ENCODE results near the gene THBS2. TPM values are rescaled to one million over a fixed set of nuclear protein-coding genes. Genes with fewer than 3 reads are reported as not detected.

Gene THBS2
- total RNA-seq, 1 donor from 2014 or later = 135 TPM

- no peak overlapping the region for H3K27ac ChIP-seq (ENCODE audit: low read depth, low read length)
- H3K27me3 ChIP-seq (ENCODE audit: insufficient read depth, low read length) = no peaks in the 10 kb centered on the region
- no peaks in the 10 kb centered on the region for H3K79me2 ChIP-seq (ENCODE audit: insufficient read depth, low read length)
- no peak overlapping the region for H2AFZ ChIP-seq (ENCODE audit: low read depth, low read length)
- peaks cover 7% of the 10 kb centered on the region for H3K9me3 ChIP-seq (ENCODE audit: insufficient read depth, low read depth, low read length)
- peaks cover 11% of the 10 kb centered on the region for H4K20me1 ChIP-seq (ENCODE audit: insufficient read depth, low read length)
- peaks cover 5% of the 10 kb centered on the region for H3K4me1 ChIP-seq (ENCODE audit: insufficient read depth, low read length)
- H3K36me3 Mint-ChIP-seq (ENCODE audit: low read depth, unreplicated experiment) = peaks cover 56% of the 10 kb centered on the region
- FAIRE-seq = no peak
- H3K9me3 Mint-ChIP-seq (ENCODE audit: unreplicated experiment) = peaks cover 14% of the 10 kb centered on the region
- no peak for DNase-seq (ENCODE audit: low read depth)
- H3K4me2 ChIP-seq (ENCODE audit: low read length) = no peak overlapping the region
- TF ChIP-seq EZH2 (IDR thresholded peaks at IDR 0.05; ENCODE audit: insufficient read depth, low read length) = no peak
- no peak for TF ChIP-seq CTCF (IDR thresholded peaks at IDR 0.05; ENCODE audit: insufficient read depth, low read depth, low read length)
- peaks cover 2% of the 10 kb centered on the region for H3K4me1 Mint-ChIP-seq (ENCODE audit: low read depth, unreplicated experiment)
- no peak overlapping the region for H3K9ac ChIP-seq (ENCODE audit: low read length)
- peaks cover 20% of the 10 kb centered on the region for H3K36me3 ChIP-seq (ENCODE audit: insufficient read depth, low read length)
- H3K4me3 Mint-ChIP-seq (ENCODE audit: unreplicated experiment) = no peak overlapping the region
- no peak overlapping the region for H3K4me3 ChIP-seq (ENCODE audit: insufficient read depth, low read depth, low read length)
- no peaks in the 10 kb centered on the region for H3K27me3 Mint-ChIP-seq (ENCODE audit: low read depth, unreplicated experiment)
- H3K27ac Mint-ChIP-seq (ENCODE audit: unreplicated experiment) = no peak overlapping the region
Measured at GRCh38 chr6:169237496-169238134, 16.0 kb downstream of the THBS2 start.

GRCh38 chr6:169236988-169237387 is 16.7 kb downstream of the THBS2 start:
- no peak overlapping the region for H3K4me2 ChIP-seq (ENCODE audit: low read length)
- peaks cover 20% of the 10 kb centered on the region for H3K36me3 ChIP-seq (ENCODE audit: insufficient read depth, low read length)
- H3K9ac ChIP-seq (ENCODE audit: low read length) = no peak overlapping the region
- H3K36me3 Mint-ChIP-seq (ENCODE audit: low read depth, unreplicated experiment) = peaks cover 58% of the 10 kb centered on the region
- H3K27ac Mint-ChIP-seq (ENCODE audit: unreplicated experiment) = no peak overlapping the region
- H3K27ac ChIP-seq (ENCODE audit: low read depth, low read length) = no peak overlapping the region
- peaks cover 11% of the 10 kb centered on the region for H4K20me1 ChIP-seq (ENCODE audit: insufficient read depth, low read length)
- peaks cover 14% of the 10 kb centered on the region for H3K9me3 Mint-ChIP-seq (ENCODE audit: unreplicated experiment)
- no peaks in the 10 kb centered on the region for H3K27me3 ChIP-seq (ENCODE audit: insufficient read depth, low read length)
- peaks cover 7% of the 10 kb centered on the region for H3K9me3 ChIP-seq (ENCODE audit: insufficient read depth, low read depth, low read length)
- no peaks in the 10 kb centered on the region for H3K27me3 Mint-ChIP-seq (ENCODE audit: low read depth, unreplicated experiment)
- peaks cover 5% of the 10 kb centered on the region for H3K4me1 ChIP-seq (ENCODE audit: insufficient read depth, low read length)
- no peak overlapping the region for H3K4me3 ChIP-seq (ENCODE audit: insufficient read depth, low read depth, low read length)
- no peaks in the 10 kb centered on the region for H3K79me2 ChIP-seq (ENCODE audit: insufficient read depth, low read length)
- DNase-seq (ENCODE audit: low read depth) (no peak), FAIRE-seq (no peak)
- TF ChIP-seq EZH2 (IDR thresholded peaks at IDR 0.05; ENCODE audit: insufficient read depth, low read length) (no peak), CTCF (IDR thresholded peaks at IDR 0.05; ENCODE audit: insufficient read depth, low read depth, low read length) (no peak)
- H3K4me1 Mint-ChIP-seq (ENCODE audit: low read depth, unreplicated experiment) = peaks cover 2% of the 10 kb centered on the region
- H2AFZ ChIP-seq (ENCODE audit: low read depth, low read length) = no peak overlapping the region
- no peak overlapping the region for H3K4me3 Mint-ChIP-seq (ENCODE audit: unreplicated experiment)

DNA sequence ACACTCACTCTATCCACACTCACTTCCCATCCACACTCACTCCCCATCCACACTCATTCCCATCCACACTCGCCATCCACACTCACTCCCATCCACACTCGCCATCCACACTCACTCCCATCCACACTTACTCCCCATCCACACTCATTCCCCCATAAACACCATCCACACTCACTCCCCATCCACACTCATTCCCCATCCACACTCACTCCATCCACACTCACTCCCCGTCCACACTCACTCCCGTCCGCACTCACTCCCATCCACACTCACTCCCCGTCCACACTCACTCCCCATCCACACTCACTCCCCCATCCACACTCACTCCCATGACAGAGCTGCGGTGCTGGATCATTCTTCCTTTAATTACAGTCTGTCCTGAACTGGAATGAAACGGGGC is 17.1 kb downstream of the THBS2 start:
- no peak overlapping the region for H3K4me2 ChIP-seq (ENCODE audit: low read length)
- Mint-ChIP-seq H3K36me3 (ENCODE audit: low read depth, unreplicated experiment) (peaks cover 58% of the 10 kb centered on the region), H3K9me3 (ENCODE audit: unreplicated experiment) (peaks cover 14% of the 10 kb centered on the region), H3K4me3 (ENCODE audit: unreplicated experiment) (no peak overlapping the region), H3K4me1 (ENCODE audit: low read depth, unreplicated experiment) (peaks cover 2% of the 10 kb centered on the region), H3K27ac (ENCODE audit: unreplicated experiment) (no peak overlapping the region), H3K27me3 (ENCODE audit: low read depth, unreplicated experiment) (no peaks in the 10 kb centered on the region)
- no peak overlapping the region for H3K9ac ChIP-seq (ENCODE audit: low read length)
- no peaks in the 10 kb centered on the region for H3K27me3 ChIP-seq (ENCODE audit: insufficient read depth, low read length)
- H3K27ac ChIP-seq (ENCODE audit: low read depth, low read length) = no peak overlapping the region
- H4K20me1 ChIP-seq (ENCODE audit: insufficient read depth, low read length) = peaks cover 11% of the 10 kb centered on the region
- peaks cover 20% of the 10 kb centered on the region for H3K36me3 ChIP-seq (ENCODE audit: insufficient read depth, low read length)
- FAIRE-seq = no peak
- no peak overlapping the region for H2AFZ ChIP-seq (ENCODE audit: low read depth, low read length)
- TF ChIP-seq EZH2 (IDR thresholded peaks at IDR 0.05; ENCODE audit: insufficient read depth, low read length) (no peak), CTCF (IDR thresholded peaks at IDR 0.05; ENCODE audit: insufficient read depth, low read depth, low read length) (no peak)
- no peak for DNase-seq (ENCODE audit: low read depth)
- no peaks in the 10 kb centered on the region for H3K79me2 ChIP-seq (ENCODE audit: insufficient read depth, low read length)
- peaks cover 7% of the 10 kb centered on the region for H3K9me3 ChIP-seq (ENCODE audit: insufficient read depth, low read depth, low read length)
- no peak overlapping the region for H3K4me3 ChIP-seq (ENCODE audit: insufficient read depth, low read depth, low read length)
- peaks cover 5% of the 10 kb centered on the region for H3K4me1 ChIP-seq (ENCODE audit: insufficient read depth, low read length)
